Upper lobe of right lung (tissue), 1 donor: ENCODE data around the gene DDC. TPM values are rescaled to one million over a fixed set of nuclear protein-coding genes. Genes with fewer than 3 reads are reported as not detected.

Experiments
- ATAC-seq: fragments of 200-7000 bp; cut with Tn5 transposase; one replicate; pipeline ENCODE4 v1.9.1; 2020; ENCODE audit warnings: mild to moderate bottlenecking, moderate library complexity
- DNase-seq: peaks from one replicate; pipeline ENCODE4 v3.0.0-alpha.2; 2020
- H3K27ac ChIP-seq: fragments of 200-600 bp; one replicate; pipeline ENCODE4 v1.8.0; 2022
- H3K27me3 ChIP-seq: fragments of 200-600 bp; one replicate; pipeline ENCODE4 v1.8.0; 2022; ENCODE audit warnings: mild to moderate bottlenecking
- H3K36me3 ChIP-seq: fragments of 200-600 bp; one replicate; pipeline ENCODE4 v1.8.0; 2022
- H3K4me1 ChIP-seq: fragments of 200-600 bp; one replicate; pipeline ENCODE4 v1.8.0; 2022
- H3K4me3 ChIP-seq: fragments of 200-600 bp; one replicate; pipeline ENCODE4 v1.8.0; 2022; ENCODE audit warnings: mild to moderate bottlenecking
- H3K9me3 ChIP-seq: fragments of 200-600 bp; one replicate; pipeline ENCODE4 v1.8.0; 2022
- CTCF ChIP-seq: fragments of 200-600 bp; IDR thresholded peaks from one replicate; pipeline ENCODE4 v1.8.0; 2022; ENCODE audit warnings: antibody characterized with exemption
- intact Hi-C: fragments of 100-400 bp; cut with DNase I; formaldehyde crosslinking; loops from one replicate; pipeline ENCODE4 v1.11.0; 2022
- total RNA-seq: library from RNA; stranded (reverse); fragmentation: NEBNext Ultra II Directional; extraction: Animal tissue kit (Norgen Biotek cat#: 25700); gene quantifications from one replicate; pipeline ENCODE4 v1.2.1, GENCODE V29; 2021
- donor health status: DM: no; HTN: yes; CAD: no; lungs with severe emphysema.

Gene DDC
- total RNA-seq, 1 donor from 2014 or later: 3.1 TPM

- no peak overlapping the region for H3K27ac ChIP-seq
- H3K4me3 ChIP-seq: no peak overlapping the region
- DNase-seq (no peak), ATAC-seq (no peak)
- intact Hi-C loops: no loop called here
- H3K4me1 ChIP-seq: peaks cover 24% of the 10 kb centered on the region
- H3K9me3 ChIP-seq: no peaks in the 10 kb centered on the region
- H3K27me3 ChIP-seq: no peaks in the 10 kb centered on the region
- no peaks in the 10 kb centered on the region for H3K36me3 ChIP-seq
- no peak for TF ChIP-seq CTCF
Observed at GRCh38 chr7:50497968-50498367, 67.2 kb downstream of the DDC start.

DNA sequence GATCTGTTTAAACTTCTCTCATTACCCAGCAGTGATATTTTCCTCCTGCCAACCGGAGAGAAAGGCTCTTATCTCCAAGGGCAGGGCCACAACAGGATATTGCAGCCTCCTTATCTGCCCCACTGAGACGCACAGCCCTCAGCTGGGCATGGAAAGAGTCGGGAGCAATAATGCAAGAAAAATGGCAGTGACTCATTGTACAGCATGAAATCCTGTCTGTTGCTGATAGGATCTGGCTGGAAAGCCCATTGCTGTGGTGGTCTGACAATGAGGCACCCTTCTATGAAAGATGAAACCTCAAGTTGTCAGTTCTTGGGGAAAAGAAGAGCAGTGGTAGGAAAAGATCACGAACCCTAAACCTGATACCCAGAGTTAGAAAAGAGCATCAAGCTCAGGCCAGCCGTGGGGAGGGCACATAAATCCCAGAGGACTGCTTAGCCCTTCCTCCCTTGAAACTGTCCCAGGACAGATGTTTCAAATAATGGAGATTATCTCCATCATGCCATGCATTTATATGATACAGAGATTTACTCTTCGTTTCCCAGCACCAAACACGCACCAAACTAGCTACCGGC is 68.0 kb downstream of the DDC start:
- ATAC-seq (peak; percentile 55), DNase-seq (no peak)
- Histone ChIP-seq H3K4me3 (no peak overlapping the region), H3K36me3 (no peaks in the 10 kb centered on the region), H3K27me3 (no peaks in the 10 kb centered on the region), H3K4me1 (peaks cover 24% of the 10 kb centered on the region), H3K27ac (no peak overlapping the region), H3K9me3 (no peaks in the 10 kb centered on the region)
- no peak for TF ChIP-seq CTCF
- intact Hi-C loops: no loop called here

GRCh38 chr7:50496569-50496968 is 68.6 kb downstream of the DDC start:
- DNase-seq (no peak), ATAC-seq (no peak)
- TF ChIP-seq CTCF: no peak
- peaks cover 24% of the 10 kb centered on the region for H3K4me1 ChIP-seq
- H3K27ac ChIP-seq: peak overlapping the region; percentile 32
- no peaks in the 10 kb centered on the region for H3K9me3 ChIP-seq
- H3K4me3 ChIP-seq: no peak overlapping the region
- intact Hi-C loops: no loop called here
- H3K27me3 ChIP-seq: no peaks in the 10 kb centered on the region
- no peaks in the 10 kb centered on the region for H3K36me3 ChIP-seq

GRCh38 chr7:50495746-50496145 is 69.5 kb downstream of the DDC start:
- DNase-seq (no peak), ATAC-seq (no peak)
- Histone ChIP-seq H3K4me1 (peaks cover 24% of the 10 kb centered on the region), H3K36me3 (no peaks in the 10 kb centered on the region), H3K9me3 (no peaks in the 10 kb centered on the region), H3K27ac (no peak overlapping the region), H3K4me3 (no peak overlapping the region), H3K27me3 (no peaks in the 10 kb centered on the region)
- intact Hi-C loops: no loop called here
- TF ChIP-seq CTCF: no peak

DNA sequence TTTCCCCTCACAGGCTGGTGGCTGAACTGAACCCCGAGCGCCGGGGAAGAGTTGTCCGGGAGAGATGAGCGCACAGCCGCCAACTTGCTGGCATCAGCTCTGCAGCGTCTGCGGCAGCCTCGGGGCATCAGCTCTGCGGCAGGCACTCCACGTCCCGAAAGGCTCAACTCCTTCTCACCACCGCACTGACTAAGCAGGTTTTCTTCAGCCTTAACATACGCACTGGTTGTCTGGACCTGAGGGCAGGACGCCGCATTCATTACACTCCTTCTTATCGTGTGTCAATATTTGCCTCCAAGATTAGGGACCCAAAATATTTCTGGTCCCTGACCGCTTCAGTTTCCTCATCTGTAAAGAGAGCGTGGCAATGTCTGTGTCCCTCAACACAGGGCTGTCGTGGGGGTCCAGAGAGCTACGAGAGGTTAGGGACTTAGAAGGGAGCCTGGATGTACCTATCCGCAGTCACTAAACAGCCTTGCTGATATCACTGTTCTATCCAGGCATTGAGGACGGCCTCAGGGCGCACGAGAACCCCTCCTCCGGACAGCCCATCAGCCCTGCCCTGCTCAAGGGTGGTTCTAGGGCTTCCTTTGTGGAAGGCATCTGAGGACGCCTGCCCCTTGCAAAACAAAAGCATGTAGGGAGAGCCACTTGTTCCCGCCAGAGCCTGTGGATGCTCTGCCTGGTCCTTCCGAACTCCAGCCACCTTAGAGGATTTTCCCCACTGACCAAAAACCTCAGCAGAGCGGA is 72.3 kb downstream of the DDC start:
- no peak for TF ChIP-seq CTCF
- Histone ChIP-seq H3K27ac (no peak overlapping the region), H3K27me3 (no peaks in the 10 kb centered on the region), H3K4me3 (no peak overlapping the region), H3K36me3 (no peaks in the 10 kb centered on the region), H3K9me3 (no peaks in the 10 kb centered on the region), H3K4me1 (peaks cover 18% of the 10 kb centered on the region)
- intact Hi-C loops: no loop called here
- DNase-seq (no peak), ATAC-seq (peak; percentile 15)
